Loucy (cell line): Measurements from ENCODE around the gene CYP27A1.

Experiments used
- H2AFZ ChIP-seq: fragments of 200-600 bp; sonication (generic); 2 replicates; pipeline ENCODE4 v1.6.0; 2016; ENCODE audit warnings: antibody characterized with exemption, mild to moderate bottlenecking, low read length, moderate library complexity
- H3F3A ChIP-seq: fragments of 200-600 bp; 2 replicates; pipeline ENCODE4 v1.6.0; 2016; ENCODE audit warnings: antibody characterized with exemption, low read depth, mild to moderate bottlenecking
- H3K27me3 ChIP-seq: fragments of 200-600 bp; sonication (generic); 2 replicates; pipeline ENCODE4 v1.6.1; 2014; ENCODE audit warnings: low read length, mild to moderate bottlenecking; ENCODE audit not compliant: insufficient read depth, poor library complexity, severe bottlenecking
- H3K36me3 ChIP-seq: fragments of 200-600 bp; sonication (generic); 2 replicates; pipeline ENCODE4 v1.6.1; 2016; ENCODE audit warnings: low read length; ENCODE audit not compliant: insufficient read depth
- H3K4me1 ChIP-seq: fragments of 200-600 bp; sonication (generic); 2 replicates; pipeline ENCODE4 v1.5.1; 2014; ENCODE audit warnings: low read length, mild to moderate bottlenecking; ENCODE audit not compliant: insufficient read depth, poor library complexity, severe bottlenecking
- H3K4me2 ChIP-seq: fragments of 200-600 bp; sonication (generic); 2 replicates; pipeline ENCODE4 v1.6.0; 2014; ENCODE audit warnings: antibody characterized with exemption, low read length, low read depth, mild to moderate bottlenecking; ENCODE audit not compliant: poor library complexity, severe bottlenecking
- H3K4me3 ChIP-seq: fragments of 200-600 bp; sonication (generic); 2 replicates; pipeline ENCODE4 v1.5.1; 2014; ENCODE audit warnings: low read length, mild to moderate bottlenecking, mixed read lengths; ENCODE audit not compliant: poor library complexity, severe bottlenecking
- H3K79me2 ChIP-seq: fragments of 200-600 bp; sonication (generic); 2 replicates; pipeline ENCODE4 v1.6.1; 2014; ENCODE audit warnings: low read length; ENCODE audit not compliant: insufficient read depth
- H3K9ac ChIP-seq: fragments of 200-600 bp; sonication (generic); 2 replicates; pipeline ENCODE4 v1.6.0; 2014; ENCODE audit warnings: mild to moderate bottlenecking, low read depth, low read length, moderate library complexity; ENCODE audit not compliant: poor library complexity, severe bottlenecking
- H3K9me2 ChIP-seq: fragments of 200-600 bp; sonication (generic); replicated peaks from 2 replicates; pipeline ENCODE4 v1.6.1; 2016; ENCODE audit warnings: low read depth, low read length, mixed read lengths
- H3K9me3 ChIP-seq: fragments of 200-600 bp; sonication (generic); 2 replicates; pipeline ENCODE4 v1.6.1; 2014; ENCODE audit warnings: mild to moderate bottlenecking, antibody characterized with exemption, low read length, low read depth; ENCODE audit not compliant: insufficient read depth
- H4K20me1 ChIP-seq: fragments of 200-600 bp; sonication (generic); 2 replicates; pipeline ENCODE4 v1.6.0; 2014; ENCODE audit warnings: antibody characterized with exemption, low read length, mild to moderate bottlenecking; ENCODE audit not compliant: insufficient read depth, poor library complexity, severe bottlenecking
- EZH2phosphoT487 ChIP-seq: fragments of 200-600 bp; IDR thresholded peaks from 2 replicates; pipeline ENCODE4 v1.6.1; 2018; ENCODE audit warnings: antibody characterized with exemption, mild to moderate bottlenecking, moderate library complexity, borderline replicate concordance
- TF ChIP-seq, protein P1 (sequence below): fragments of 200-600 bp; sonication (generic); conservative IDR thresholded peaks from 2 replicates; pipeline ENCODE4 v1.5.1; 2014; ENCODE audit warnings: mild to moderate bottlenecking, antibody characterized with exemption, low read length

Gene CYP27A1

DNA sequence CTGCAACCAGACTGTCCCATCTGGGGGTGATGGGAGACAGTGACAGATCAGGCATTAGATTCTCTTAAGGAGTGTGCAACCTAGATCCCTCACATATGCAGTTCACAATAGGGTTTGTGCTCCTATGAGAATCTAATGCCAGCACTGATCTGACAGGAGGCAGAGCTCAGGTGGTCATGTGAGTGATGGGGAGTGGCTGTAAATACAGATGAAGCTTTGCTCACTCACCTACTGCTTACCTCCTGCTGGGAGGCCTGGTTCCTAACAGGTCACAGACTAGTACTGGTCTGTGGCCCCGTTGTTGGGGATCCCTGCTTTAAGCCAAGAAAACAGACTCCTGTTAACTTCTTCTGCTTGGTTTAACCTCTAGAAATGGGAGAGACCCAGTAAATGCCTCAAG is 3.2 kb downstream of the CYP27A1 start:
- no peaks in the 10 kb centered on the region for H3K9me2 ChIP-seq
- H3K4me1 ChIP-seq = no peaks in the 10 kb centered on the region
- no peaks in the 10 kb centered on the region for H3K79me2 ChIP-seq
- no peaks in the 10 kb centered on the region for H4K20me1 ChIP-seq
- H3K9me3 ChIP-seq = no peaks in the 10 kb centered on the region
- H3K9ac ChIP-seq = no peak overlapping the region
- no peak overlapping the region for H2AFZ ChIP-seq
- no peaks in the 10 kb centered on the region for H3K27me3 ChIP-seq
- no peaks in the 10 kb centered on the region for H3F3A ChIP-seq
- H3K4me2 ChIP-seq = no peak overlapping the region
- TF ChIP-seq EZH2phosphoT487 = no peak
- TF ChIP-seq, protein P1, sequence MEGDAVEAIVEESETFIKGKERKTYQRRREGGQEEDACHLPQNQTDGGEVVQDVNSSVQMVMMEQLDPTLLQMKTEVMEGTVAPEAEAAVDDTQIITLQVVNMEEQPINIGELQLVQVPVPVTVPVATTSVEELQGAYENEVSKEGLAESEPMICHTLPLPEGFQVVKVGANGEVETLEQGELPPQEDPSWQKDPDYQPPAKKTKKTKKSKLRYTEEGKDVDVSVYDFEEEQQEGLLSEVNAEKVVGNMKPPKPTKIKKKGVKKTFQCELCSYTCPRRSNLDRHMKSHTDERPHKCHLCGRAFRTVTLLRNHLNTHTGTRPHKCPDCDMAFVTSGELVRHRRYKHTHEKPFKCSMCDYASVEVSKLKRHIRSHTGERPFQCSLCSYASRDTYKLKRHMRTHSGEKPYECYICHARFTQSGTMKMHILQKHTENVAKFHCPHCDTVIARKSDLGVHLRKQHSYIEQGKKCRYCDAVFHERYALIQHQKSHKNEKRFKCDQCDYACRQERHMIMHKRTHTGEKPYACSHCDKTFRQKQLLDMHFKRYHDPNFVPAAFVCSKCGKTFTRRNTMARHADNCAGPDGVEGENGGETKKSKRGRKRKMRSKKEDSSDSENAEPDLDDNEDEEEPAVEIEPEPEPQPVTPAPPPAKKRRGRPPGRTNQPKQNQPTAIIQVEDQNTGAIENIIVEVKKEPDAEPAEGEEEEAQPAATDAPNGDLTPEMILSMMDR = no peak
- no peak overlapping the region for H3K4me3 ChIP-seq
- H3K36me3 ChIP-seq = no peaks in the 10 kb centered on the region

DNA sequence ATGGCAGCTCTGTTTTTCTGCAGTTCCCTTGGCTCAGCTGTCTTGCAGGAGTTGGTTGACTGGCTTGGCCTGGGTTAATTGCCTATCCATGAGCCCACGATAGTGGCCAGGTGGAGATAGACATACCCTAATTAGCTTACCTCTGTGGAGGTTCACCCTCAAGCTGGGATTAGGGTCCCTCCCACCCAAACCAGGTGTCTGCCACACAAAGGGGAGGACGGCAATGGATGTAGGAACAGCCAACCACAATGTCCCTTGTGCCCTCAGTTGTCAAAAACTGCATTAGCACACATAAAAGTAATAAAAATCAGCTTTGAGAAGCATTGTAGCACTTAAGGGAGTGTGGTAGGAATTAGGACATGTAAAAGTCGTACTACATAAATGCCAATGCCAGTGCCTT is 4.2 kb downstream of the CYP27A1 start:
- Histone ChIP-seq H3K9me2 (no peaks in the 10 kb centered on the region), H3K4me3 (no peak overlapping the region), H4K20me1 (no peaks in the 10 kb centered on the region), H3K79me2 (no peaks in the 10 kb centered on the region), H3K9me3 (no peaks in the 10 kb centered on the region), H3K27me3 (no peaks in the 10 kb centered on the region), H3K9ac (no peak overlapping the region), H3K36me3 (no peaks in the 10 kb centered on the region), H2AFZ (no peak overlapping the region), H3K4me2 (no peak overlapping the region), H3F3A (no peaks in the 10 kb centered on the region), H3K4me1 (no peaks in the 10 kb centered on the region)
- TF ChIP-seq EZH2phosphoT487 = no peak
- TF ChIP-seq, protein P1 = no peak

DNA sequence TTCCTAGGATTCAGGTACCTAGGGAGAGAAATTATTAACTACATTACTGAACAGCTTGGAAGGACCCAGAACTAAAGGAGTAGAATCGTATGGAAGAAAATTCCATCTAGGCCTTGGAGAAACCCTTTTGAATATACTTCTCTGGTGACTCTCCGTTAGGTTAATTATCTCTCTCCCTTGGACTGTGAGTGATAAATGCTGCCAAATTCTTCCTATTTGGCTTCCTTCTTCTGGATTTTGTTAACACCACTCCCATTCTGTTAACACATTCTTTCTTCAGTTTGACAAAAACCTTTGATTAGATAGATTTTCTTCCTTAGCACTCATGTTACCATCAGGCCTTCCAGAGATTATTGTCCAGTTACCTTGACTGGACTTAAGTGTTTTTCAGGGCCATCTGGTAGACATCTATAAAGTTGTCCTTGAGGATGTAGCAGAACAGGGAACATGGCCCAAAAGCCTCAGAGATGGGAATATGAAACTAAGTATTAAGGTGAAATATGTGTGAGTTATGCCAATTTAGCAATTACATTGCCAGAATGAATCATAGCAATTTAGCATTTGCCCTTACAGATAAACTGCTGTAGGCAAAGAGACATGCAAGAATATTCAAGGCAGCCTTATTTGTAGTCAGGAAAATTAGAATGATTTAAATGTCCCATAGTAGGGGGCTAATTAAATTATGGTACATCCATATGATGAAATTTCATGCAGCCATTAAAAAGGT is 6.7 kb downstream of the CYP27A1 start:
- Histone ChIP-seq H3K9me3 (no peaks in the 10 kb centered on the region), H3K79me2 (no peaks in the 10 kb centered on the region), H2AFZ (no peak overlapping the region), H4K20me1 (no peaks in the 10 kb centered on the region), H3K36me3 (no peaks in the 10 kb centered on the region), H3K4me1 (no peaks in the 10 kb centered on the region), H3K27me3 (no peaks in the 10 kb centered on the region), H3K4me2 (no peak overlapping the region), H3K4me3 (no peak overlapping the region), H3F3A (no peaks in the 10 kb centered on the region), H3K9ac (no peak overlapping the region), H3K9me2 (no peaks in the 10 kb centered on the region)
- no peak for TF ChIP-seq EZH2phosphoT487
- TF ChIP-seq, protein P1 = no peak
